DOHH2 (cell line): ENCODE data around the gene BNIP5.

ENCODE experiments used
- CTCF ChIP-seq: fragments of 200-600 bp; sonication (generic); IDR thresholded peaks from one replicate; pipeline ENCODE4 v1.5.1; 2014; ENCODE audit warnings: antibody characterized with exemption, mild to moderate bottlenecking, low read depth, low read length; ENCODE audit not compliant: poor library complexity, severe bottlenecking
- EZH2phosphoT487 ChIP-seq: fragments of 200-600 bp; sonication (generic); IDR thresholded peaks from 2 replicates; pipeline ENCODE4 v1.6.1; 2017; ENCODE audit warnings: borderline replicate concordance, mild to moderate bottlenecking, antibody characterized with exemption, low read length, moderate library complexity, mixed read lengths

GRCh38 chr6:36286858-36287257, 49.8 kb downstream of the BNIP5 start:
- TF ChIP-seq CTCF (no peak), EZH2phosphoT487 (no peak)
